AG09319 (cell line): ENCODE results near the gene SOBP.

Experiments used
- DNase-seq: peaks from one replicate; pipeline ENCODE4 v3.0.0-alpha.2; 2010; ENCODE audit warnings: low read depth; ENCODE audit errors: extremely low read depth
- TF ChIP-seq, protein P1 (sequence below): IDR thresholded peaks from 2 replicates; pipeline ENCODE4 v1.5.1; 2011; ENCODE audit warnings: low read depth, mild to moderate bottlenecking, inconsistent platforms, low read length, moderate library complexity

SOBP gene

DNA sequence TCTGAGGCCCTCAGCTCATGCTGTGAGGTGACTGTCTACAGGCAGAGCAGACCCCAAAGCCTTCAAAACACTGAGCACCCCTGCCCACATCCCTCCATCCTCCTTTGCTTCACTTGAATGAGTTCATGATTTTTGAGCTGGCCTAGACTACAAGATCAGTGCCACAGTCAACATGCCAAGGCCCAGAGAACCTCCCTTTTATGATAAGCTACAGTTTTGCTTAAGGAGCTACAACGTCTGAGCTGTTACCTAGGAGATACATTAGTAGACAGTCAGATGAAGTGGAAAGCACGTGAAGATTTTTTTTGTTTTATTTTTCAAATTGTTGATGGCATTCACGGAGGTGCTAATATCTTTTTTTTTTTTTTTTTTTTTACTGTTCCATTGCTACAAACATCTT, 139.0 kb downstream of the SOBP start:
- TF ChIP-seq, protein P1, sequence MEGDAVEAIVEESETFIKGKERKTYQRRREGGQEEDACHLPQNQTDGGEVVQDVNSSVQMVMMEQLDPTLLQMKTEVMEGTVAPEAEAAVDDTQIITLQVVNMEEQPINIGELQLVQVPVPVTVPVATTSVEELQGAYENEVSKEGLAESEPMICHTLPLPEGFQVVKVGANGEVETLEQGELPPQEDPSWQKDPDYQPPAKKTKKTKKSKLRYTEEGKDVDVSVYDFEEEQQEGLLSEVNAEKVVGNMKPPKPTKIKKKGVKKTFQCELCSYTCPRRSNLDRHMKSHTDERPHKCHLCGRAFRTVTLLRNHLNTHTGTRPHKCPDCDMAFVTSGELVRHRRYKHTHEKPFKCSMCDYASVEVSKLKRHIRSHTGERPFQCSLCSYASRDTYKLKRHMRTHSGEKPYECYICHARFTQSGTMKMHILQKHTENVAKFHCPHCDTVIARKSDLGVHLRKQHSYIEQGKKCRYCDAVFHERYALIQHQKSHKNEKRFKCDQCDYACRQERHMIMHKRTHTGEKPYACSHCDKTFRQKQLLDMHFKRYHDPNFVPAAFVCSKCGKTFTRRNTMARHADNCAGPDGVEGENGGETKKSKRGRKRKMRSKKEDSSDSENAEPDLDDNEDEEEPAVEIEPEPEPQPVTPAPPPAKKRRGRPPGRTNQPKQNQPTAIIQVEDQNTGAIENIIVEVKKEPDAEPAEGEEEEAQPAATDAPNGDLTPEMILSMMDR = no peak
- no peak for DNase-seq

DNA sequence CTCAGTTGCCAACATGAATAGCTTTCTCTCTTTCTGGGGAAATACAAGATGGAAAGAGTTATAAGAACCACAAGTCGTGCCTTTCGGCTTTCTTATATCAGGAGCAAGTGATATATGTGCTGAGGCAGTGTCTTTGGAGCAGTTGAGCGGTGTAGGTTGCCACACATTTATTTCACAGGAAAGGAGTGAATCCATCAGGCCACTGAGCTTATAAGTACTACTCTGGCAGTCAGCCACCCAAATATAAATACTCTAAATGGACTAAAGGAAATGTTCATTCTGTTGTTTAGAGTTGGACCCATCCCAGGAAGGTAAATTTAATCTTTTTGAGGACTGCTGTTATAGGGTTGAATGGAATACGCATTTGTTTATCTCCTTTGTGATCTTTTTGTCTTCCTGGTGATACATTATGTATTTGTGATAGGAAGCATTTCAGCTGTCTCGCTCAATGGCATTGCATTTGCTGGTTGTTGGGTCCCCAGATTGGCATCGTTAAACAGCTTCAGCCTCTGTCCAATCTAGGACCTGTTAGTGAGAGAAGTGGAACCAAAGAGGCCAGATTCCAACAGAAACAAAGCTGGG, 139.7 kb downstream of the SOBP start:
- TF ChIP-seq, protein P1 = no peak
- DNase-seq = no peak

DNA sequence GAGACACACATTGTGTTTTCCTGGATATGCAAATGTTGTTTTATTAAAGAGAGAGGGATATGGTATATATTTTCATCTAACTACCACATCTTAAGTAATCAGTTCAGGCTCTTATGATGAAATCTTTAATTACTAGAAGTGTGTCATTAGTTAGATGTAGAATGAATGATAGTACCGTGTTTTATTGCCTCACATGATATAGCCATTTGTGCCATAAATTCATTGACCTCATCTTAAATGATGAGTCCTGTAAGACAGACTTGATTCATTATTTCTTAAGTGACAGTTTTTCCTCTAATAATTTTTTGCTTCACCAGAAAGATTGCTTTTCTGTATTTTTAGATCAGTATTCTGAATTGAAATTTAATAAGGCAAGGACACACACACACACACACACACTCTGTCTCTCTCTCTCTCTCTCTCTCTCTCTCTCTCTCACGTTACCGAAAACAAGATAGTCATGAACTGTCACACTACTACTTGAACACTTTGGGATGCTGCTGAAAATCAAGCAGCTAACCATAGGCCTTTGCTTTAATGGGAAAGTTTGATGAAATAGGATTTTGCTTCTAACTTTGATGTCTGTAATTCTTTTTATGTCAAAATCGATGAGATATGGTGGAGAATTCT, 140.5 kb downstream of the SOBP start:
- DNase-seq = no peak
- TF ChIP-seq, protein P1 = no peak

DNA sequence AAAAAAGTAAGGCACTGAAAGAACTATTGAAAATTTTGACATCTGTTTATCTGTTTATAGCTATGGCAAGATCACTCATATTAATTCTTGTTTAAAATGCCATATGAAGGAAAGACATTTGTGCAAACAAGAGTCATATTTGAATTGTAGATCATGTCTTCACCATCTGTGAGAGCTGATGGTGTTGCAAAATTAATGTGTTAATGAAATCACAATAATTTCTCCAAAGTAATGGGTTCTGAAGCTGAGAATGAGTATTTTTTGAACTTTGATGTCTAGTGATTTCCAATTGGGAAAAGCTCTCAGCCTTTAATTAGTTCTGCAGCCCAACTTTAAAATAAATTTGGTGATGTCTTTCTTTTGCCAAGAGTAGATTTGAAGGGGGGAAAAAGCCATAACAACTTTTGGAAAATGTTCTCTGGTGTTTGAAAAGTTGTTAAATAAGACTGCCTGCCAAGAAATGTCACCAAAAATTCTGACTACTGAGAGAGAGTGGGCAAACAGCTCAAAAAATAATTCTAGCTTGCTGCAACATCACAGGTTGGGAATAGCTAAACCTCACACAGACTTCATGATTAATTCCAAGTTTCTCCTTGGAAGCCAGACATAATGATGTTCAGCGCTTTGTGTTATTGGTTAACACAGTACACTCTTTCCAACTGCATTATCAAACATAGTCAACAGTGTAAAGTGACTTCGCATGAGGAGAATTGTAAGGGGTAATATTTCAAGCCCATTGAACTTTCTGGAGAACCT, 142.6 kb downstream of the SOBP start:
- TF ChIP-seq, protein P1 = no peak

DNA sequence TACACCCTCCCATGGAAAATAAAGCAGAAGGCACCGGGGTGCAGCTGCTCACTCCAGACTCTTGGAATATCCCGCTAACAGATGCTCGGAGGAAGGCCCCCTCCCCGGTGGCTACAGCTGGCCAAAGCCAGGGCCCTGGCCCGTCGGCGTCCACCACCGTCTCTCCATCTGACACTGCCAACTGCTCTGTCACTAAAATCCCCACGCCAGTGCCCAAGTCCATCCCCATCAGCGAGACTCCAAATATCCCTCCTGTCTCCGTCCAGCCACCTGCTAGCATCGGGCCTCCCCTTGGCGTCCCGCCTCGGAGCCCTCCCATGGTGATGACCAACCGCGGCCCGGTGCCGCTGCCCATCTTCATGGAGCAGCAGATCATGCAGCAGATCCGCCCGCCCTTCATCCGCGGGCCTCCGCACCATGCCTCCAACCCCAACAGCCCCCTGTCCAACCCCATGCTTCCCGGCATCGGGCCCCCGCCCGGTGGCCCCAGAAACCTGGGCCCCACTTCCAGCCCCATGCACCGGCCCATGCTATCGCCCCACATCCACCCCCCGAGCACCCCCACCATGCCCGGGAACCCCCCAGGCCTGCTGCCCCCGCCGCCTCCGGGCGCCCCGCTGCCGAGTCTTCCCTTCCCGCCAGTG, 143.9 kb downstream of the SOBP start:
- no peak for DNase-seq
- TF ChIP-seq, protein P1 = no peak

More for the DNA sequence above, 142.6 kb downstream of the SOBP start:
- no peak for DNase-seq

DNA sequence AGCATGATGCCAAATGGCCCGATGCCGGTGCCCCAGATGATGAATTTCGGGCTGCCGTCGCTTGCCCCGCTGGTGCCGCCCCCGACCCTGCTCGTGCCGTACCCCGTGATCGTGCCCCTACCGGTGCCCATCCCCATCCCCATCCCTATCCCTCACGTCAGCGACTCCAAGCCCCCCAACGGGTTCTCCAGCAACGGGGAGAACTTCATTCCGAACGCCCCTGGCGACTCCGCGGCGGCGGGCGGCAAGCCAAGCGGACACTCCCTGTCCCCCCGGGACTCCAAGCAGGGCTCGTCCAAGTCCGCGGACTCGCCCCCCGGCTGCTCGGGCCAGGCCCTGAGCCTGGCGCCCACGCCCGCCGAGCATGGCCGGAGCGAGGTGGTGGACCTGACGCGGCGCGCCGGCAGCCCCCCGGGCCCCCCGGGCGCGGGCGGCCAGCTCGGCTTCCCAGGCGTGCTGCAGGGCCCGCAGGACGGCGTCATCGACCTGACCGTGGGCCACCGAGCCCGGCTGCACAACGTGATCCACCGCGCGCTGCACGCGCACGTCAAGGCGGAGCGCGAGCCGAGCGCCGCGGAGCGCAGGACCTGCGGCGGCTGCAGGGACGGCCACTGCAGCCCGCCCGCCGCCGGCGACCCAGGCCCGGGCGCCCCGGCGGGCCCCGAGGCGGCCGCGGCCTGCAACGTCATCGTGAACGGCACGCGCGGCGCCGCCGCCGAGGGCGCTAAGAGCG, 144.6 kb downstream of the SOBP start:
- no peak for DNase-seq
- TF ChIP-seq, protein P1 = no peak
